ENCODE data around the gene CEP83.

CEP83 gene

GRCh38 chr12:94374124-94374523 lies 85.5 kb downstream of the CEP83 start:
- H3K27ac ChIP-seq, result no peak overlapping the region
- TF ChIP-seq CTCF (conservative IDR thresholded peaks at IDR 0.05), result no peak

GRCh38 chr12:94372461-94372860 lies 87.2 kb downstream of the CEP83 start:
- TF ChIP-seq CTCF (conservative IDR thresholded peaks at IDR 0.05), result no peak
- H3K27ac ChIP-seq, result no peak overlapping the region

- no peak overlapping the region for H3K27ac ChIP-seq
- no peak for TF ChIP-seq CTCF (conservative IDR thresholded peaks at IDR 0.05)
Measured at GRCh38 chr12:94362653-94363052, 97.0 kb downstream of the CEP83 start.

GRCh38 chr12:94359761-94360160 lies 99.9 kb downstream of the CEP83 start:
- no peak for TF ChIP-seq CTCF (conservative IDR thresholded peaks at IDR 0.05)
- H3K27ac ChIP-seq, result no peak overlapping the region

GRCh38 chr12:94353130-94353529 lies 106.5 kb downstream of the CEP83 start:
- H3K27ac ChIP-seq, result no peak overlapping the region
- TF ChIP-seq CTCF (conservative IDR thresholded peaks at IDR 0.05), result no peak

- TF ChIP-seq CTCF (conservative IDR thresholded peaks at IDR 0.05), result no peak
- H3K27ac ChIP-seq, result no peak overlapping the region
Measured at GRCh38 chr12:94340573-94340972, 119.1 kb downstream of the CEP83 start.

- no peak for TF ChIP-seq CTCF (conservative IDR thresholded peaks at IDR 0.05)
- no peak overlapping the region for H3K27ac ChIP-seq
Measured at GRCh38 chr12:94338006-94338794, 121.5 kb downstream of the CEP83 start.
